H1 (cell line): ENCODE measurements around the gene TSPAN15. TPM values are rescaled to one million over a fixed set of nuclear protein-coding genes. Genes with fewer than 3 reads are reported as not detected.

ENCODE experiments used
- SAP30 ChIP-seq: fragments of 300-600 bp; sonication (generic); IDR thresholded peaks from 2 replicates; pipeline ENCODE4 v1.7.1; 2012; ENCODE audit warnings: low read length, moderate library complexity, mild to moderate bottlenecking, inconsistent platforms; ENCODE audit not compliant: insufficient read depth, insufficient replicate concordance
- TCF12 ChIP-seq: IDR thresholded peaks from 2 replicates; pipeline ENCODE4 v1.6.1; 2011; ENCODE audit warnings: low read depth, mild to moderate bottlenecking, low read length
- polyA plus RNA-seq, 7 experiments: library from polyadenylated mRNA; depleted of rRNA in 3 of 7; stranded (reverse) in 5 of 7; unstranded in 2 of 7; fragments of >200 nt in 5 of 7; fragments of 200-250 nt in 2 of 7; gene quantifications; 1 replicate in 5 of 7; 2 replicates in 1 of 7; 4 replicates in 1 of 7; pipeline versions ENCODE4 v1.2.1 to v1.2.3, GENCODE V29; 2011 to 2013; ENCODE audit warnings: missing spikeins in 2 of 7, mixed read lengths in 2 of 7
- total RNA-seq: library from RNA; stranded (reverse); fragmentation: NEBNext Ultra II Directional; extraction: Animal tissue kit (Norgen Biotek cat#: 25700); gene quantifications from 2 replicates; pipeline ENCODE4 v1.2.1, GENCODE V29; 2021

TSPAN15 gene
- total and polyA plus RNA-seq, 2 of the 8 experiments (the other 6 are each of a cell fraction or from before 2014, with no cell fraction given), result 9.7 to 20.0 TPM

DNA sequence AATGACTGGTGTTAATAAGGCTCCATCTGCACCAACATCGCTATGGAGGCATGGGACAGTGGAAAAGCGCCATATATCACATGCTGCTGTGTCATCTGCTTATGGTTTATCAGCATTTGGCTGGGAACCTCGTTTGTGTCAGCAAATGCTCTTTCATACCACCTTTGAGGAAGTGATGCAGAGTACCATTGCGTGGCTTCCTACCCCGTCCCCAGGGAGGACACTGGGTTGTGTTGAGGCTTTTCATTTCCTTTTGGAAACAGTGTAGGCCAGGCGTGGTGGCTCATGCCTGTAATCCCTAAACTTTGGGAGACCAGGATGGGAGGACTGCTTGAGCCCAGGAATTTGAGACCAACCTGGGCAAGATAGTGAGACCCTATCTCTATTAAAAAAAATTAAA lies 41.3 kb upstream of the TSPAN15 start (continued):
- TF ChIP-seq SAP30 (no peak), TCF12 (no peak)
